Measurements from ENCODE around the gene DSCAML1. TPM values are rescaled to one million over a fixed set of nuclear protein-coding genes. Genes with fewer than 3 reads are reported as not detected.
A peak's percentile ranks its signal among the peaks of the same experiment; 100 is the strongest.

Gene DSCAML1
- total RNA-seq, 1 donor from 2014 or later, result 1.3 TPM

- intact Hi-C loops (cut with DNase I), result no loop called here
- DNase-seq, result peak; percentile 35
- Histone ChIP-seq H3K36me3 (no peaks in the 10 kb centered on the region), H3K4me1 (no peaks in the 10 kb centered on the region), H3K27ac (no peak overlapping the region), H3K4me3 (no peak overlapping the region), H3K9me3 (no peaks in the 10 kb centered on the region), H3K27me3 (no peaks in the 10 kb centered on the region)
- no peak for ATAC-seq
- no peak for TF ChIP-seq CTCF (IDR thresholded peaks at IDR 0.05)
These were observed 167.9 kb downstream of the DSCAML1 start for GRCh38 chr11:117629146-117629545.

GRCh38 chr11:117627259-117627658 is 169.8 kb downstream of the DSCAML1 start:
- TF ChIP-seq CTCF (IDR thresholded peaks at IDR 0.05), result no peak
- peak; percentile 42 for DNase-seq
- H3K9me3 ChIP-seq, result no peaks in the 10 kb centered on the region
- H3K4me1 ChIP-seq, result no peaks in the 10 kb centered on the region
- no peak overlapping the region for H3K4me3 ChIP-seq
- no peaks in the 10 kb centered on the region for H3K36me3 ChIP-seq
- no peaks in the 10 kb centered on the region for H3K27me3 ChIP-seq
- ATAC-seq, result no peak
- no peak overlapping the region for H3K27ac ChIP-seq
- intact Hi-C loops (cut with DNase I), result no loop called here

GRCh38 chr11:117626576-117626975 is 170.4 kb downstream of the DSCAML1 start:
- Histone ChIP-seq H3K4me3 (no peak overlapping the region), H3K27ac (no peak overlapping the region), H3K9me3 (no peaks in the 10 kb centered on the region), H3K27me3 (no peaks in the 10 kb centered on the region), H3K4me1 (no peaks in the 10 kb centered on the region), H3K36me3 (no peaks in the 10 kb centered on the region)
- DNase-seq, result peak; percentile 60
- no peak for ATAC-seq
- intact Hi-C loops (cut with DNase I), result no loop called here
- TF ChIP-seq CTCF (IDR thresholded peaks at IDR 0.05), result no peak

- no peak overlapping the region for H3K4me3 ChIP-seq
- no peaks in the 10 kb centered on the region for H3K4me1 ChIP-seq
- no peak overlapping the region for H3K27ac ChIP-seq
- no peak for TF ChIP-seq CTCF (IDR thresholded peaks at IDR 0.05)
- ATAC-seq (no peak), DNase-seq (peak; percentile 9)
- H3K36me3 ChIP-seq, result no peaks in the 10 kb centered on the region
- H3K27me3 ChIP-seq, result no peaks in the 10 kb centered on the region
- H3K9me3 ChIP-seq, result no peaks in the 10 kb centered on the region
- intact Hi-C loops (cut with DNase I), result no loop called here
These were observed 171.8 kb downstream of the DSCAML1 start for GRCh38 chr11:117625237-117625636.

- intact Hi-C loops (cut with DNase I), result no loop called here
- TF ChIP-seq CTCF (IDR thresholded peaks at IDR 0.05), result no peak
- ATAC-seq (no peak), DNase-seq (peak; percentile 27)
- Histone ChIP-seq H3K27ac (no peak overlapping the region), H3K9me3 (no peaks in the 10 kb centered on the region), H3K36me3 (no peaks in the 10 kb centered on the region), H3K27me3 (no peaks in the 10 kb centered on the region), H3K4me3 (no peak overlapping the region), H3K4me1 (no peaks in the 10 kb centered on the region)
These were observed 173.2 kb downstream of the DSCAML1 start for GRCh38 chr11:117623831-117624271.

GRCh38 chr11:117621226-117621625 is 175.8 kb downstream of the DSCAML1 start:
- intact Hi-C loops (cut with DNase I), result no loop called here
- DNase-seq, result no peak
- no peaks in the 10 kb centered on the region for H3K36me3 ChIP-seq
- H3K9me3 ChIP-seq, result no peaks in the 10 kb centered on the region
- H3K27me3 ChIP-seq, result no peaks in the 10 kb centered on the region
- ATAC-seq, result no peak
- no peak overlapping the region for H3K27ac ChIP-seq
- no peak overlapping the region for H3K4me3 ChIP-seq
- no peaks in the 10 kb centered on the region for H3K4me1 ChIP-seq
- peak; percentile 35 for TF ChIP-seq CTCF (IDR thresholded peaks at IDR 0.05)
